ENCODE measurements around the gene PRTN3. TPM values are rescaled to one million over a fixed set of nuclear protein-coding genes. Genes with fewer than 3 reads are reported as not detected.

PRTN3 gene
- total RNA-seq, 3 donors from 2014 or later: not detected

DNA sequence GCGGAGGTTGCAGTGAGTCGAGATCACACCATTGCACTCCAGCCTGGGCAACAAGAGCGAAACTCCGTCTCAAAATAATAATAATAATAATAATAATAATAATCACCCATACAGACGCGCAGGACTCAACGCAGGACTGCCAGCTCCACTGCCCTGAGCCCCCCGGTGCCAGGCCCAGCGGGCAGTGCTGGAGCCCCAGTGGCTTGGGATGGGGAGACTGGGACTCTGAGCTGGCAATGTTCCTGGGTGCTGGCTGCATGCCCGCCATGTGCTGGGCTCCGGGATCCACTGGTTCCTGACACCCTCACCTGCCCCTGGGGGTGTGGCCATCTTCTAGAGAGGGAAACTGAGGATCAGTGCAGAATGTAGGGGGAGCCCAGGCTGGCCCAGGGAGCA lies 13.5 kb upstream of the PRTN3 start:
- Histone ChIP-seq H3K4me3 (no peak overlapping the region), H3K9me3 (no peaks in the 10 kb centered on the region), H3K4me1 (ENCODE audit: low read depth) (no peaks in the 10 kb centered on the region), H3K36me3 (ENCODE audit: low read depth) (no peaks in the 10 kb centered on the region)
- intact Hi-C loops (cut with DNase I, micrococcal nuclease): no loop called here
- TF ChIP-seq, protein P1, sequence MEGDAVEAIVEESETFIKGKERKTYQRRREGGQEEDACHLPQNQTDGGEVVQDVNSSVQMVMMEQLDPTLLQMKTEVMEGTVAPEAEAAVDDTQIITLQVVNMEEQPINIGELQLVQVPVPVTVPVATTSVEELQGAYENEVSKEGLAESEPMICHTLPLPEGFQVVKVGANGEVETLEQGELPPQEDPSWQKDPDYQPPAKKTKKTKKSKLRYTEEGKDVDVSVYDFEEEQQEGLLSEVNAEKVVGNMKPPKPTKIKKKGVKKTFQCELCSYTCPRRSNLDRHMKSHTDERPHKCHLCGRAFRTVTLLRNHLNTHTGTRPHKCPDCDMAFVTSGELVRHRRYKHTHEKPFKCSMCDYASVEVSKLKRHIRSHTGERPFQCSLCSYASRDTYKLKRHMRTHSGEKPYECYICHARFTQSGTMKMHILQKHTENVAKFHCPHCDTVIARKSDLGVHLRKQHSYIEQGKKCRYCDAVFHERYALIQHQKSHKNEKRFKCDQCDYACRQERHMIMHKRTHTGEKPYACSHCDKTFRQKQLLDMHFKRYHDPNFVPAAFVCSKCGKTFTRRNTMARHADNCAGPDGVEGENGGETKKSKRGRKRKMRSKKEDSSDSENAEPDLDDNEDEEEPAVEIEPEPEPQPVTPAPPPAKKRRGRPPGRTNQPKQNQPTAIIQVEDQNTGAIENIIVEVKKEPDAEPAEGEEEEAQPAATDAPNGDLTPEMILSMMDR (IDR thresholded peaks at IDR 0.05): no peak
- no peak for ATAC-seq
- DNase-seq: no peak

DNA sequence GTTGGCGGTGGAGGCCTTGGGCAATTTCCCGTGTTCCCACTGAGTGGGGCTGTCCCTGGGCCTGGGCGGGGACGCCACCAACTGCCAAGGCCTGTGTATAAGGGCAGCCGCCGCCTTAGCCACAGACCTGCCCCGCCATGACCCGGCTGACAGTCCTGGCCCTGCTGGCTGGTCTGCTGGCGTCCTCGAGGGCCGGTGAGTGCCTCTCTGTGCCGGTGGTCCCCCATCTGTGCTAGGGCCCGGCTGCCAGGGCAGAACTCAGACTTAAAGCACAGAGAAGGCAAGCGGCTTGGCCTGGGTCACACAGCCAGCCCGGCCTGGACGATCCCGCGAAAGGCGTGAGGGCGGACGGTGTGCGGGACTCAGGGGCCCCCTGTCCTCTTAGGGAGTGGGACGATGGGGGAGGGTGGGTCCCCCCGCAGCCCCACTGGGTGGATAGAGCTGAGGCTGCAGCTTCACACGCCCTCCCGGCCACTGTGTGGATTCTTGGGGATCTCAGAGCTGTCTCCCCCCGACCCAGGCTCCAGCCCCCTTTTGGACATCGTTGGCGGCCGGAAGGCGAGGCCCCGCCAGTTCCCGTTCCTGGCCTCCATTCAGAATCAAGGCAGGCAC lies 13.0 kb upstream of the PRTN3 start, which contains the start of gene AZU1:
Gene AZU1 (plus strand): TSS at position 128 of the 612 bp plus-strand sequence. CDS start 10 bp downstream, at position 138.
- Histone ChIP-seq H3K36me3 (ENCODE audit: low read depth) (no peaks in the 10 kb centered on the region), H3K4me3 (no peak within 1 kb of the TSS), H3K9me3 (no peaks in the 10 kb centered on the region), H3K4me1 (ENCODE audit: low read depth) (no peaks in the 10 kb centered on the region)
- TF ChIP-seq, protein P1 (IDR thresholded peaks at IDR 0.05): no peak
- DNase-seq: peak in 2 of 3 donors; percentile 44 to 61
- intact Hi-C loops (cut with DNase I, micrococcal nuclease): no loop called here
- ATAC-seq: peak; percentile 86

DNA sequence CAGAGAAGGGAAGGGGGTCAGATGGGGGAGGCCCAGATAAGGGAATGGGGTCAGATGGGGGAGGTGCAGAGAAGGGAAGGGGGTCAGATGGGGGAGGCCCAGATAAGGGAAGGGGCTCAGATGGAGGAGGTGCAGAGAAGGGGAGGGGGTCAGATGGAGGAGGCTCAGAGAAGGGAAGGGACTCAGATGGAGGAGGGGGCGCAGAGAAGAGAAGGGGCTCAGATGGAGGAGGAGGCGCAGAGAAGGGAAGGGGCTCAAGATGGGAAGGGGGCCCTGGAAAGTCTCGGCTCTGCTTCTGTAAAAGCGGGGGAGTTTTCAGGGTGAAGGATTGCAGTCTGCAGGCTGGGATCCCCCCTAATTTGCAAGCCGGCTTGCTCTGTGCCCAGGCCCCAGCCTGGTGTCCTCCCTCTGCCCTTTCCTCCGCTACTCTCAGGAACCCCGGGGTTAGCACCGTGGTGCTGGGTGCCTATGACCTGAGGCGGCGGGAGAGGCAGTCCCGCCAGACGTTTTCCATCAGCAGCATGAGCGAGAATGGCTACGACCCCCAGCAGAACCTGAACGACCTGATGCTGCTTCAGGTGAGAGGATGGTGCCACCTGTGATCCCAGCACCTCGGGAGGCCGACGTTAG lies 11.6 kb upstream of the PRTN3 start:
- TF ChIP-seq, protein P1 (IDR thresholded peaks at IDR 0.05): no peak
- intact Hi-C loops (cut with DNase I, micrococcal nuclease): no loop called here
- Histone ChIP-seq H3K4me1 (ENCODE audit: low read depth) (no peaks in the 10 kb centered on the region), H3K9me3 (no peaks in the 10 kb centered on the region), H3K4me3 (no peak overlapping the region), H3K36me3 (ENCODE audit: low read depth) (no peaks in the 10 kb centered on the region)
- ATAC-seq (no peak), DNase-seq (no peak)

DNA sequence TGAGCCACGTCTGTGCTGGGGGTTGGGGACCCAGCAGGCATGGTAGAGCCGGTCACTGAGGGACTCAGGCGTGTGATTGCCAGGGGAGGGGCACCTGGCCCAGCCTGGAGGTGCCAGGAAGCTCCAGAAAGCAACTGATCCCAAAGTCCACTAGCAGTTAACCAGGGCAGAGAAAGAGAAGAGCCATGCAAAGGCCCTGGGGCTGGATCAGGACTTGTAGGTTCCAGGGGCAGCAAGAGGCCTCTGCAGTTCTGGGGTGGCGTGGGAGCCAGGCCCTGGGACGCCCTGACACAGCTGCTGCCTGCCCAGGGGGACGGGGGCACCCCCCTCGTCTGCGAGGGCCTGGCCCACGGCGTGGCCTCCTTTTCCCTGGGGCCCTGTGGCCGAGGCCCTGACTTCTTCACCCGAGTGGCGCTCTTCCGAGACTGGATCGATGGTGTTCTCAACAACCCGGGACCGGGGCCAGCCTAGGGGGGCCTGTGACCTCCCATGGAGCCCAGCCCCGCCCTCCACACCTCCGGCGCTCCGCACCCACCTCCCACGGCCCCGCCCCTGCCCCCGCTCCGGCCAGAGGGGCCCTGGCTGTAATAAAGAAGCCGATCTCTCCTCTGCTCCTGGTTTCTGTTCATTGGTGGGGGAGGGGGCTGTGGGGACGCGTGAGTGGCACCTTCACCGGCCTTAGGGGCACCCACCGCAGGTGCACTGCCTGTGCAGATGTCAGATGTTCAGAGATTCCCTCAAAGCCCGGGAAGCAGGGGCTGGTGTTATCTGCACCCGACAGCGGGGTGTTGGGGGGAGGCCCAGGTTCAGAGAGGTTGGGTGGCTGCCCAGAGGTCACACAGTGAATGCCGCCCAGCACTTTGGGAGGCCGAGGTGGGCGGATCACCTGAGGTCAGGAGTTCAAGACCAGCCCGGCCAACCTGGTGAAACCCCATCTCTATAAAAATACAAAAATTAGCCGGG lies 9.1 kb upstream of the PRTN3 start:
- ATAC-seq (no peak), DNase-seq (no peak)
- TF ChIP-seq, protein P1 (IDR thresholded peaks at IDR 0.05): no peak
- Histone ChIP-seq H3K36me3 (ENCODE audit: low read depth) (no peaks in the 10 kb centered on the region), H3K4me3 (no peak overlapping the region), H3K4me1 (ENCODE audit: low read depth) (no peaks in the 10 kb centered on the region), H3K9me3 (no peaks in the 10 kb centered on the region)
- intact Hi-C loops (cut with DNase I, micrococcal nuclease): no loop called here

DNA sequence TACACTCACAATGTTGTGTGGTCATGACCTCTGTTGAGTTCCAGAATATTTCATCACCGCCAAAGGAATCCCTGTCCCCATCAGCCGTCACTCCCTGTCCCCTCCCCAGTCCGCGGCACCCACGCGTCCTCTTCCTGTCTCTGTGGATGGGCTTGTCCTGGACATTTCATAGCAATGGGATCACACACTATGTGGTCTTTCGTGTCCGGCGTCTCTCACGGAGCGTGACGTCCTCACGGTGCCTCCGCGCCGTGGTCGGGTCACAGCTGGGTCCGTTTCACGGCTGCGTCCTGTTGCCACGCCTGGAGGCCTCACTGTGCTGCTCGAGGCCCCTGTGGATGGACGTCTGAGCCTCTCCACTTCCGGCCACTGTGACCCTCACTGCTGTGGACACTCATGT lies 6.6 kb upstream of the PRTN3 start:
- H3K4me1 ChIP-seq (ENCODE audit: low read depth): no peaks in the 10 kb centered on the region
- H3K4me3 ChIP-seq: no peak overlapping the region
- no peak for DNase-seq
- TF ChIP-seq, protein P1 (IDR thresholded peaks at IDR 0.05): no peak
- no peaks in the 10 kb centered on the region for H3K9me3 ChIP-seq
- intact Hi-C loops (cut with DNase I, micrococcal nuclease): no loop called here
- no peak for ATAC-seq
- H3K36me3 ChIP-seq (ENCODE audit: low read depth): no peaks in the 10 kb centered on the region
